GM19239 (cell line): ENCODE results near the gene OTOF.

Source experiments
- DNase-seq: peaks from one replicate; pipeline ENCODE4 v3.0.0; 2011; ENCODE audit warnings: low spot score; ENCODE audit not compliant: insufficient read length
- FAIRE-seq: peaks from 2 replicates; lab custom pipeline; 2011; peaks lifted over from hg19 to GRCh38; lab: Jason Lieb, UNC

The OTOF gene

DNA sequence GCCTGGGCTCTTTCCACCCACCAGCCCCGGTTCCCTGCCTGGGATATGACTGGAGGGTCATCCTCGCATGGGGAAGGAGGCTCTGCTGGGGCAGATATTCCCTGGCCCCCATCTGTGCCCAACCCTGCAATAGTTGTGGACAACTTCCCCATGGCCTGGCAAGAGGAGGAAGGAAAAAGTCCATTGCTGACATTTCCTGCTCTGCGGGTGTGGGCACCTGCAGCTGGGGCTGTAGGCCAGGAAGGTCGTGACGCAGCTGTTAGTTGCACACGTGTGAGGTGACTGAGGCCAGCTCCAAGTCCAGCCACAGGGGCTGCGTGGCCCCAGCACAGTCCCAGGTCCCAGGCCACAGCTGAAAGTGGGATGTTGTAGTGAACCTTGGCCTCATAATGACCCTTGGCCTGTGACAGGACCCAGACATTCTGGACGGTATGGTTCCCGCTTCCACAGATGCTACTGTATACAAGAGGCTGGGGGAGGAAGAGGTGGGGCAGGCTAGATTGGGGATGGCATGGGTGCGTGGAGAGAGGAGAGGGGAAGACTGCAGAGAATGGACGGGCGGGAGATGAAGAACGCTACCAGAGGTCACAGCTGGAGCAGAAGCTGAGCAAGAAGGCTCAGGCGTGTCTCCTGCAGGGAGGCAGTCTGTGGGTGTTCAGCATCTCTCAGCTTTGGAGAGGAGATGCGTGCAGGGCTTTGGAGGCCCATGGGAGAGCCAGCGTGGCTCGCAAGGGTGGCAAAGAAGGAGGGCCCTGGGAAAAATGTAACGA lies 22.1 kb downstream of the OTOF start:
- no peak for DNase-seq
- no peak for FAIRE-seq

GRCh38 chr2:26455037-26455669 lies 22.8 kb downstream of the OTOF start:
- no peak for DNase-seq
- FAIRE-seq = no peak

DNA sequence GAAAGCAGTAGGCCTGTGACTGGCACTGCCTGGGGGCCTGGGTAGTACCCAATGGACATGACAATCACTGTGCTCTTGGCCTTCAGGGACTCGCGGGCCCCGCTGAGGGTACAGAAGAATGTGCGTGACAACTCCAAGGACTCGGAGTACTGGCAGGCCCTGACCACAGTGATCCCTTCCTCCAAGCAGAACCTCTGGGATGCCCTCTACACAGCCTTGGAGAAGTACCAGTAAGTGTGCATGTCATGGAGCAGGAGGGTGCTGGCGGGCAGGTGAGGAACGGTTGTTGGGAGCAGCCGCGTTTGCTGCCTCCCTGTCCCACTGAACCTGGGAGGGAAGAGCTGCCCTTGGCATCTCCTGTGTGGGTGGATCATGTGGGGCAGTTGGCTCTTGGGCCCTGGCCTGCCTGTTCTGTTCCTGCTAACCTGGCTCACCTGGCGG lies 23.3 kb downstream of the OTOF start:
- DNase-seq (no peak), FAIRE-seq (no peak)

- FAIRE-seq (no peak), DNase-seq (no peak)
Observed at GRCh38 chr2:26453421-26454329, 24.2 kb downstream of the OTOF start.

DNA sequence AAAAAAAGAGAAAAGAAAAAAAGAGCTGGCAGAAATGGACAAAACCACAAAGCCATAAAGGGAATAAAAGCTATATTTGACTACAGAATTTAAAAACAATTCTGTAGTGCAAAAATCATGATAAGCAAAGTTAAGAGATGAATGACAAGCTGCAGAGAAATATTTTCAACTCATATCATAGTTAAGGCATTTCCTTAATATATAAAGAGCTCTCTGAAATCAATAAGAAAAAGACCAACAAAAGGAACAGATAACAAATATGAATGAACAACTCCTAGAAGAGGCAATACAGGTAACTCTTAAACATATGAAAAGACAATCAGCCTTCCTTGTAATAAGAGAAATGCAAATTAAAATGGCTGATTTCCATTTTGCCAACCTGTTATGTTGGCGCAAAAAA lies 26.2 kb downstream of the OTOF start:
- DNase-seq (no peak), FAIRE-seq (no peak)

- DNase-seq (no peak), FAIRE-seq (no peak)
Observed at GRCh38 chr2:26450031-26450635, 27.8 kb downstream of the OTOF start.

- DNase-seq = no peak
- FAIRE-seq = no peak
Observed at GRCh38 chr2:26449278-26450030, 28.5 kb downstream of the OTOF start.

DNA sequence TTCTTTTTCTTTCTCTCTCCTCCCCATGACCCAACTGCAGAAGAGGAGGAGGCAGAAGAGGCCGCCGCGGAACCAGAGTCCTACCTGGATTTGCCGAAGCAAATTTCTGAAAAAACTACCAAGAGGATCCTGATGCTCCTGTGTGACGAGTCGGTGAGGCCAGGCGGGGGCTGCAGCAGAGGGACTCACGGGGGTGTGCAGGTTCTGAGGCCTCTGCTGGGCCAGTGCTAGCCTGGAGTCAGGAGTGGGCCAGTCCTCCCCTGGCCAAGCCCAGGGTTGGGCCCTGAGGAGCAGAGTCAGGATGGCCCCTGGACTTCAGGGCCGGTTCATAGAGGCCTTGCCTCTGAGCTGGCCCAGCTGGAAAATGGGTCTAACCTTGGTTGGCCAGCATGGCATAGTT lies 29.3 kb downstream of the OTOF start:
- FAIRE-seq (no peak), DNase-seq (no peak)

GRCh38 chr2:26444236-26444635 lies 33.7 kb downstream of the OTOF start:
- DNase-seq = no peak
- no peak for FAIRE-seq

DNA sequence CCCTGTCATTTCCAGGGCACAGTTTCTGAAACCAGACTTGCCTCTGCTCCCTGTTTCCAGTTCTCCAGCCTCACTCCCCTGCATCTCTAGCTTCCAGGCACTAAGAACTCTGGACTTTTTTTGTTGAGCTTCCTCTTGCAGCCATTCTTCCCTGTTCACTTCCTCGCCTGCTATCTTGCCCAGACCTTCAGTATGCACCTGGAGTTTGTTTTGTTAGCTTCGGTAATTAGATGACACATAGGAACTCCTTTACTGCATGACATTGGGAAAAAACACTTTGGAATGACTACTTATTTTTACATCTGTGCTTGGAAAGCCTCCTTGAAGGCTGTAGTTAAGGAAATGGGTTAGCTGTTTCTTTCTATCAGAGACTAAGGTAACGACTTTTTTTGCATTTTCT lies 35.2 kb downstream of the OTOF start:
- FAIRE-seq = no peak
- no peak for DNase-seq

- no peak for FAIRE-seq
- no peak for DNase-seq
Observed at GRCh38 chr2:26442301-26442700, 35.6 kb downstream of the OTOF start.

DNA sequence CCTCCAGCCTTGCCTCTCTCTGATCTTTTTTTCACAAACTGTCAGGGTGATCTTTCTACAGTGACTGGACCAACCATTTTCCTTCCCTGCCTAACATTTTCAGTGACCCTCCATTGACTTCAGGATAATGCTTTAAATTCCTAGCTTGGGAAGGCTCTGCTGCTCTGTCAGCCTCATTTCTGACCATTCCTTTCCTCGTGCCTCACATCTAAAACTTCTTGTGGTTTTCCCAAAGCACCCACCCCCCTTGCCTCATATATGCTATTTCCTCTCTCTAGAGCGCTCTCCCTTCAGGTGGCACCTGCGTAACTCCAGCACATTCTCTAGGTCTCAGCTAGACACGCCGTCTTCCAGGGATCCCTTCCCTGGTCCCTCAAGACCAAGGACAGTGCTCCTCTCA lies 39.0 kb downstream of the OTOF start:
- FAIRE-seq (no peak), DNase-seq (no peak)

DNA sequence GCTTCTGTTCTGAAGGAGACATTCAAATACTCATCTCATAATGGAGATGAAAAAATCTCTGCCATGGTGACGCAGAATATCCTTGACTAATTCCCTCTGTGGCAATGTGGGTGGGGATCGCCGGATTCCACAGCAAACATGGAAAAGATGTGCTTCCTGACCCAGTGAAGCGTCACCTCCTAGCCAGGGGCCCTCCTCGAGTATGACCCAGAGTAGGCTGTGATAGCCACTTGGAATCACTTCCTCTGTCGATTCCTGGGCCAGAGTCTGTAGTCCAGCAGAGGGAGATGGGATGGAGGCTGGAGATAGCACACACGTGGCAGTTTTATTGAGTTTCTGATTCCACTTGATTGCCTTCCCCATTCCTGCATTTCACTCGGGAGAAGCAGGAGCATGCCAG lies 39.4 kb downstream of the OTOF start:
- DNase-seq (no peak), FAIRE-seq (no peak)

- DNase-seq (no peak), FAIRE-seq (no peak)
Observed at GRCh38 chr2:26435106-26435505, 42.8 kb downstream of the OTOF start.

GRCh38 chr2:26432859-26433258 lies 45.1 kb downstream of the OTOF start:
- FAIRE-seq (no peak), DNase-seq (no peak)

DNA sequence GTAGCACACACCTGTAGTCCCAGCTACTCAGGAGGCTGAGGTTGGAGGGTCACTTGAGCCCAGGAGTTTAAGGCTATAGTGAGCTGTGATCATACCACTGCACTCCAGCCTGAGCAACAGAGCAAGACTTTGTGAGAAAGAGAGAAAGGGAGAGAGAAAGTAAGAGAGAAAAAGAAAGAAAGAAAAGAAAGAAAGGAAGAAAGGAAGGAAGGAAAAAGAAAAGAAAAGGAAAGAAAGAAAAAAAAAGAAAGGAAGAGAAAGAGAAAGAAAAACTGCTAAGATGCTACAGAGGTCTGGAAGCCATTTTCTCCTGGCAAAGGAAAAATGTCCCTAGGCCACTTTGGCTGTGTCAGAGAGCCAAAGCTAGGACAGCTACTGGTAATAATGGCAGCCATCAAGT lies 45.6 kb downstream of the OTOF start:
- FAIRE-seq = no peak

DNA sequence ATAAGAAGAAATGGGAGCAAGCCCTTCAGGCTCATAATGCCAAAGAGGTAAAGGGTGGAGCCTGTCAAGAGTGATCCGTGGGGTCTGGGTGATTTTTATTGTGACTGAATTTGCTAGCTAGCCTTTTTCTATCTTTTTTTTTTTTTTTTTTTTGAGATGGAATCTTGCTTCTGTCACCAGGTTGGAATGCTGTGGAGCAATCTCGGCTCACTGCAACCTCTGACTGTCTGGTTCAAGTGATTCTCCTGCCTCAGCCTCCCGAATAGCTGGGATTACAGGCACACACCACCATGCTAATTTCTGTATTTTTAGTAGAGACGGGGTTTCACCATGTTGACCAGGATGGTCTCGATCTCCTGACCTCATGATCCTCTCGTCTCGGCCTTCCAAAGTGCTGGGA lies 47.1 kb downstream of the OTOF start:
- DNase-seq = no peak
- no peak for FAIRE-seq

More for the DNA sequence above, 45.6 kb downstream of the OTOF start:
- no peak for DNase-seq

- DNase-seq = no peak
- FAIRE-seq = no peak
Observed at GRCh38 chr2:26429779-26430578, 47.9 kb downstream of the OTOF start.

DNA sequence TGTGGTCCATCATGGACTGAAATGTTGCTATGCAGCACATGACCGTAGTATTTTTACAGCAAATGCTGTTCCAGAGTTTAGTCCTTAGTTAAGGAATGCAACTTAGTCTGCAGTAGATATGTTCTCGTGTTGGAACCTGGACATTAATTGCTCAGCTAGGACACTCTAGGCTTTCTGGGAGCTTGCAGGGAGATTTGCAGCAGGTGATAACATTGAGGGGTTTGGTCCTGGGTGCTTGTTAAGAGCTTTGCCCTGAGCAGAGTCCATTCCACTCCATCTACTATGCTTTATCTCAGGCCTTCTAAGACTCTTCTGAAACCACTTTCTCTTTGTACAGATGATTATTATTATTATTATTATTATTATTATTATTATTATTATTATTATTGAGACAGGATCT lies 49.1 kb downstream of the OTOF start:
- DNase-seq (no peak), FAIRE-seq (no peak)
